Stimulated activated CD4-positive, alpha-beta T cell treated with anti-CD3 and anti-CD28 coated beads, Interleukin-2, amount 100 ng/mL, for 4 hours (primary cell): ENCODE data around the gene MYT1.
"Not testable (repeated sequence)": the region's sequence is repeated elsewhere in the genome, so short reads cannot be mapped to it uniquely, and the experiment has no call there.

Experiments
- DNase-seq: peaks from one replicate; pipeline ENCODE4 v3.0.0-alpha.2; 2020; ENCODE audit warnings: low read depth

MYT1 gene

GRCh38 chr20:64276817-64277216 is 112.6 kb downstream of the MYT1 start:
- no peak for DNase-seq

- no peak for DNase-seq
Observed at GRCh38 chr20:64277571-64278316, 113.5 kb downstream of the MYT1 start.

- DNase-seq: no peak
Observed at GRCh38 chr20:64278317-64278681, 114.0 kb downstream of the MYT1 start.

GRCh38 chr20:64279826-64280459 is 115.7 kb downstream of the MYT1 start:
- no peak for DNase-seq

GRCh38 chr20:64280460-64280843 is 116.2 kb downstream of the MYT1 start:
- DNase-seq: no peak

GRCh38 chr20:64283646-64284045 is 119.4 kb downstream of the MYT1 start:
- DNase-seq: no peak

- DNase-seq: peak; percentile 53
Observed at GRCh38 chr20:64285579-64286446, 121.6 kb downstream of the MYT1 start.

GRCh38 chr20:64286447-64287263 is 122.4 kb downstream of the MYT1 start:
- DNase-seq: not testable (repeated sequence)

GRCh38 chr20:64287264-64287590 is 123.0 kb downstream of the MYT1 start:
- DNase-seq: not testable (repeated sequence)
